GM12864 (cell line): ENCODE data around the gene CPM.
"Not testable (repeated sequence)": the region's sequence is repeated elsewhere in the genome, so short reads cannot be mapped to it uniquely, and the experiment has no call there.

Experiments used
- DNase-seq: peaks from one replicate; pipeline ENCODE4 v3.0.0-alpha.2; 2011; ENCODE audit warnings: low read depth
- H3K4me3 ChIP-seq: 2 replicates; pipeline ENCODE4 v1.5.1; 2011; ENCODE audit warnings: mild to moderate bottlenecking, low read depth, low read length, control low read depth
- TF ChIP-seq, protein P1 (sequence below): IDR thresholded peaks from 2 replicates; pipeline ENCODE4 v1.5.1; 2011; ENCODE audit warnings: low read depth, mild to moderate bottlenecking, moderate library complexity, low read length, control low read depth, inconsistent platforms; ENCODE audit errors: missing control alignments

Gene CPM

DNA sequence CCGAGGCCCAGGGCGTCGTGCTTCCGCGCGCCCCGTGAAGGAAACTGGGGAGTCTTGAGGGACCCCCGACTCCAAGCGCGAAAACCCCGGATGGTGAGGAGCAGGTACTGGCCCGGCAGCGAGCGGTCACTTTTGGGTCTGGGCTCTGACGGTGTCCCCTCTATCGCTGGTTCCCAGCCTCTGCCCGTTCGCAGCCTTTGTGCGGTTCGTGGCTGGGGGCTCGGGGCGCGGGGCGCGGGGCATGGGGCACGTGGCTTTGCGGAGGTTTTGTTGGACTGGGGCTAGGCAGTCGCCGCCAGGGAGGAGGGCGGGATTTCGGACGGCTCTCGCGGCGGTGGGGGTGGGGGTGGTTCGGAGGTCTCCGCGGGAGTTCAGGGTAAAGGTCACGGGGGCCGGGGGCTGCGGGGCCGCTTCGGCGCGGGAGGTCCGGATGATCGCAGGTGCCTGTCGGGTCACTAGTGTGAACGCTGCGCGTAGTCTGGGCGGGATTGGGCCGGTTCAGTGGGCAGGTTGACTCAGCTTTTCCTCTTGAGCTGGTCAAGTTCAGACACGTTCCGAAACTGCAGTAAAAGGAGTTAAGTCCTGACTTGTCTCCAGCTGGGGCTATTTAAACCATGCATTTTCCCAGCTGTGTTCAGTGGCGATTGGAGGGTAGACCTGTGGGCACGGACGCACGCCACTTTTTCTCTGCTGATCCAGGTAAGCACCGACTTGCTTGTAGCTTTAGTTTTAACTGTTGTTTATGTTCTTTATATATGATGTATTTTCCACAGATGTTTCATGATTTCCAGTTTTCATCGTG, 124.4 kb downstream of the CPM start:
- peak overlapping the region; percentile 96 for H3K4me3 ChIP-seq
- TF ChIP-seq, protein P1, sequence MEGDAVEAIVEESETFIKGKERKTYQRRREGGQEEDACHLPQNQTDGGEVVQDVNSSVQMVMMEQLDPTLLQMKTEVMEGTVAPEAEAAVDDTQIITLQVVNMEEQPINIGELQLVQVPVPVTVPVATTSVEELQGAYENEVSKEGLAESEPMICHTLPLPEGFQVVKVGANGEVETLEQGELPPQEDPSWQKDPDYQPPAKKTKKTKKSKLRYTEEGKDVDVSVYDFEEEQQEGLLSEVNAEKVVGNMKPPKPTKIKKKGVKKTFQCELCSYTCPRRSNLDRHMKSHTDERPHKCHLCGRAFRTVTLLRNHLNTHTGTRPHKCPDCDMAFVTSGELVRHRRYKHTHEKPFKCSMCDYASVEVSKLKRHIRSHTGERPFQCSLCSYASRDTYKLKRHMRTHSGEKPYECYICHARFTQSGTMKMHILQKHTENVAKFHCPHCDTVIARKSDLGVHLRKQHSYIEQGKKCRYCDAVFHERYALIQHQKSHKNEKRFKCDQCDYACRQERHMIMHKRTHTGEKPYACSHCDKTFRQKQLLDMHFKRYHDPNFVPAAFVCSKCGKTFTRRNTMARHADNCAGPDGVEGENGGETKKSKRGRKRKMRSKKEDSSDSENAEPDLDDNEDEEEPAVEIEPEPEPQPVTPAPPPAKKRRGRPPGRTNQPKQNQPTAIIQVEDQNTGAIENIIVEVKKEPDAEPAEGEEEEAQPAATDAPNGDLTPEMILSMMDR: no peak
- DNase-seq: peak; percentile 96

DNA sequence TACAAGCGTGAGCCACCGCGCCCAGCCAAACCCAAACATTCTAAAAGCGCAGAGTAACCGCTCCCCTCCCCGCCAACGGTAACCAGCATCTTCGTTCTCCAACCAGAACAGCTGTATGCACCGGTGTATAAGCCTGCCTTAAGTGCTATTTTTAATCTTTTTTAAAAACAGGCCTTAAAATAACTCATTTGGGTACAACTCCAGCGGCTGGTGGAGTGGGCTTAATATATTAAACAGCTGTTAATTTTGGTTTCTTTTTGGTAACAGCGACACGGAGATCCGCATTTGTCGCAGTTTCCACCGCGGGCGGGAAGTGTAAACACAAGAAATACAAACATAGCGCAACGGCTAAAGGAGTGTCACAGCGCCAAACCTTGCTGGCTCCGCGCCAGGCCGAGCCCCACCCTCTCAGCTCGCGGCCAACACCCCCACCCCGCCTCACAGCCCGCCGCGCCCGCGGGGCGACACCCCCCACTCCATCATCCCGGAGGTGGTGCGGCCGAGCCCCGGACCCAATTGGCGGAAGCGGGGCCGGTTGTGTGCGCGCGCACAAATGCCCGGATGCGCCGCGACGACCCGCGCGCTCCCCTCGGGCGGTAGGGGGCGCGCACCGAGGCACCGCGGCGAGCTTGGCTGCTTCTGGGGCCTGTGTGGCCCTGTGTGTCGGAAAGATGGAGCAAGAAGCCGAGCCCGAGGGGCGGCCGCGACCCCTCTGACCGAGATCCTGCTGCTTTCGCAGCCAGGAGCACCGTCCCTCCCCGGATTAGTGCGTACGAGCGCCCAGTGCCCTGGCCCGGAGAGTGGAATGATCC, 125.2 kb downstream of the CPM start, which contains the start of gene MDM2:
Gene MDM2 (plus strand): TSS at position 602 of the 812 bp plus-strand sequence. CDS start 301 bp downstream, outside the sequence.
- TF ChIP-seq, protein P1: peak; percentile 66
- peak within 1 kb of the TSS; percentile 96 for H3K4me3 ChIP-seq
- peak; percentile 94 for DNase-seq

DNA sequence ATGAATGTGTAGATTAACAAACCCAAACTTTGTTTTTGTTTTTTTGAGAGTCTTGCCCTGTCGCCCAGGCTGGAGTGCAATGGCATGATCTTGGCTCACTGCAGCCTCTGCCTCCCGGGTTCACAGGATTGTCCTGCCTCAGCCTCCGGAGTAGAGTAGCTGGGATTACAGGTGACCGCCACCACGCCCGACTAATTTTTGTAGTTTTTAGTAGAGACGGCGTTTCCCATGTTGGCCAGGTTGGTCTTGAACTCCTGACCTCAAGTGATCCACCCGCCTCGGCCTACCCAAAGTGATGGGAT, 125.7 kb downstream of the CPM start:
- peak overlapping the region; percentile 96 for H3K4me3 ChIP-seq
- not testable (repeated sequence) for DNase-seq

DNA sequence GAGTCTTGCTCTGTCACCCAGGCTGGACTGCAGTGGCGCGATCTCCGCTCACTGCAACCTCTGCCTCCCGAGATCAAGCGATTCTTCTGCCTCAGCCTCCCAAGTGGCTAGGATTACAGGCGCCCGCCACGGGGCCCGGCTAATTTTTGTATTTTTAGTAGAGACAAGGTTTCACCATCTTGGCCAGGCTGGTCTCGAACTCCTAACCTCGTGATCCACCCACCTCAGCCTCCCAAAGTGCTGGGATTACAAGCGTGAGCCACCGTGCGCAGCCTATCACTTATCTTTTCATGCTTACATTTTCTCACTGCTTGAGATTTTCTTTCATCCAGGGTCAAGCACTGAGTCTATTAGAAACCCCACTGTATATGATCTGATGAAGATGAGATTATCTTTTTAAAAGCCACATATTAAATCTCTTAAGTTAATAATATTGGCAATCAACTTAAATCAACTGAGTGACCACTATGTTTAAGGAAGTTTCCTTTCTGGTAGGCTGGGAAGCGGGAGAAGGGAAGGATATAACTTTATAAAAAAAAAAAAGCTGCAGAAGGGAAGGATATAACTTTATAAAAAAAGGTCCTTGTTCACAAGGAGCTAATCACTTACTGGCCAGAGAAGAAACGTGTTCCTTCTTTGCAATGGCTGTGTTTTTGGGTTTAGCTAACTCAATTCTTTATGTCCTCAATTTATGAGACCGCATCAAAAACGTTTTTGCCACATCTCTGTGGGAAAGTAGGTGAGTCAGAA, 126.3 kb downstream of the CPM start:
- TF ChIP-seq, protein P1: no peak
- no peak for DNase-seq
- peak overlapping the region; percentile 96; the same call in 1 of the 2 replicates for H3K4me3 ChIP-seq

DNA sequence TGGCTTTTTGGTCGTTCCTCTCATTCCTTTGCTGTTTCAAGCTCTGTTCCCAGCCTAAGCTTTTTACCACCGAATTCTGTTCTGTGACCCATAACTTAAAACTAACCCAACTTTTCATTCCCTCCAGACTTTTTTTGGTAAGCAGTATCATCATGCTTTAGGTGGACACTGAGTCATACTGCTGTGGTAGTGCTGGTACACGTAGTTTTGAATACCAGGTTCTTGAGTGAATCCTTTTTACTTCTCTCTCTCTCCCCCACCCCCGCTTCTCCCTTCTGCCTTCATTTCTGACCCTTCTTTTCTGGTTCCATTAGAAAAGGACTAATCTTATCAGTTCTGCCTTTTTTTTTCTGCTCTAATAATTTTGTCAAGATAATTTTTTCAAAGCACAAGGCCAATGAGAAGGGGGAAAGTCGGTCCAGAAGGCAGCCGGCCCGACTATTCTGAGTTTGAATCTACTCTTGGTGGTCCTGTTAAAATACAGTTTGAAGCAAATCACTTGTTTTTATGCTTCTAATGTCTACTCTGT, 127.3 kb downstream of the CPM start:
- no peak for DNase-seq
- no peak overlapping the region for H3K4me3 ChIP-seq
- TF ChIP-seq, protein P1: no peak

DNA sequence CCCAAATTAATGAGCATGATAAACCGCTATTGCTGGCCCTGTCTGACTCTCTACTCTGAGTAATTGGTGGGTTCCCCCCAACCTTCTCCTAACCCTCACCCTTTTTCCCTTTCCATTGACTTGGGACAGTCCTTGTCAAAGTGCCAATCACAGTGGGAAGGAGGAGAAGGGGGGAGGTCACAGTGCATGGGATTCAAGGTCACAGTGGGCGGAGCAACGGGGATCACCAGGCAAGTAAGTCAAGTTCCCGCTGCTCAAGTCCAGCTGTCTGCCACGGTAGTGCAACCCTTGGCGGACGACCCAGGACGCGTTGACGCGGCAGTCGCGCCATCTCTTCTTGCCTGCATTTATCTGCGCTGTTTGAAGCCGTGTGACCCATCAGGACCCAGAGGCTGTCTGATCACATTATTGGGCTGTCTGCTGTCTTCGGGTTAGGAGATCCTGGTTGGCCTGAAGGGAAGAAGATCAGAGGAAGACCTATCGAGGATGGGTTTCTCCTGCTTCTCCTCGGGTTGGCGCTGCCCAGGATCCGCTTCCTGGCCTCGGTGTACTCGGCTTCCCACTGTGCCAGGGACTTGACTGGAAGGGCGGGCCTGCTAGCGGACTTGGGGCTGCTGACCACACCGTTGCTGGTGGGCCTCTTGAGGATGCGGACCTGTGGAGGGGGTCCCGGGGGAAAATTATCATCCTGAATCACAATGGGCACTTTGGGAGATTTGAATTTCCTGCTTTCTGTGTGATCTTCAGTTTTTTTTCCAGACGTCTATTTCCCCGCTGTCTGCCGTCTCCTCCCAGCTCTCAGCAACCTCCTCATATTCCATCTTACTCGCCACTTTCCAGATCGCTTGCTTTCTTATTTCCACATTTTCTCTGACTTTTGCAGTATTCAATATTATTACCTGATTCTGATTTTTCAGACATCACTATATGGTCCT, 128.0 kb downstream of the CPM start:
- TF ChIP-seq, protein P1: no peak
- no peak for DNase-seq
- H3K4me3 ChIP-seq: no peak overlapping the region
